GM12864 (cell line): ENCODE results near the gene LRRC55.
"Not testable (repeated sequence)": the region's sequence is repeated elsewhere in the genome, so short reads cannot be mapped to it uniquely, and the experiment has no call there.

ENCODE experiments used
- DNase-seq: peaks from one replicate; pipeline ENCODE4 v3.0.0-alpha.2; 2011; ENCODE audit warnings: low read depth
- H3K4me3 ChIP-seq: 2 replicates; pipeline ENCODE4 v1.5.1; 2011; ENCODE audit warnings: mild to moderate bottlenecking, low read depth, low read length, control low read depth
- CTCF ChIP-seq: IDR thresholded peaks from 2 replicates; pipeline ENCODE4 v1.5.1; 2011; ENCODE audit warnings: low read depth, mild to moderate bottlenecking, moderate library complexity, low read length, control low read depth, inconsistent platforms; ENCODE audit errors: missing control alignments

LRRC55 gene

GRCh38 chr11:57160665-57161064, 21.1 kb upstream of the LRRC55 start:
- no peak overlapping the region for H3K4me3 ChIP-seq
- no peak for DNase-seq
- no peak for TF ChIP-seq CTCF

- DNase-seq: no peak
- no peak for TF ChIP-seq CTCF
- H3K4me3 ChIP-seq: no peak overlapping the region
Observed at GRCh38 chr11:57161351-57161750, 20.4 kb upstream of the LRRC55 start.

GRCh38 chr11:57162179-57162898, 19.4 kb upstream of the LRRC55 start:
- no peak overlapping the region for H3K4me3 ChIP-seq
- no peak for TF ChIP-seq CTCF
- DNase-seq: no peak

- no peak for TF ChIP-seq CTCF
- no peak overlapping the region for H3K4me3 ChIP-seq
- no peak for DNase-seq
Observed at GRCh38 chr11:57163160-57163868, 18.4 kb upstream of the LRRC55 start.

- no peak for TF ChIP-seq CTCF
- H3K4me3 ChIP-seq: no peak overlapping the region
- no peak for DNase-seq
Observed at GRCh38 chr11:57164317-57164716, 17.4 kb upstream of the LRRC55 start.

- H3K4me3 ChIP-seq: no peak overlapping the region
- TF ChIP-seq CTCF: no peak
- no peak for DNase-seq
Observed at GRCh38 chr11:57167125-57167846, 14.5 kb upstream of the LRRC55 start.

- not testable (repeated sequence) for DNase-seq, H3K4me3 ChIP-seq
Observed at GRCh38 chr11:57169732-57170313, 11.9 kb upstream of the LRRC55 start.
